ENCODE results near the gene GABBR2. TPM values are rescaled to one million over a fixed set of nuclear protein-coding genes. Genes with fewer than 3 reads are reported as not detected.

GABBR2 gene
- total and polyA plus RNA-seq, 9 of the 15 experiments (the other 6 are each of a cell fraction or from before 2014, with no cell fraction given): 0.15 to 1.9 (median 0.32) TPM

- TF ChIP-seq, protein P1, sequence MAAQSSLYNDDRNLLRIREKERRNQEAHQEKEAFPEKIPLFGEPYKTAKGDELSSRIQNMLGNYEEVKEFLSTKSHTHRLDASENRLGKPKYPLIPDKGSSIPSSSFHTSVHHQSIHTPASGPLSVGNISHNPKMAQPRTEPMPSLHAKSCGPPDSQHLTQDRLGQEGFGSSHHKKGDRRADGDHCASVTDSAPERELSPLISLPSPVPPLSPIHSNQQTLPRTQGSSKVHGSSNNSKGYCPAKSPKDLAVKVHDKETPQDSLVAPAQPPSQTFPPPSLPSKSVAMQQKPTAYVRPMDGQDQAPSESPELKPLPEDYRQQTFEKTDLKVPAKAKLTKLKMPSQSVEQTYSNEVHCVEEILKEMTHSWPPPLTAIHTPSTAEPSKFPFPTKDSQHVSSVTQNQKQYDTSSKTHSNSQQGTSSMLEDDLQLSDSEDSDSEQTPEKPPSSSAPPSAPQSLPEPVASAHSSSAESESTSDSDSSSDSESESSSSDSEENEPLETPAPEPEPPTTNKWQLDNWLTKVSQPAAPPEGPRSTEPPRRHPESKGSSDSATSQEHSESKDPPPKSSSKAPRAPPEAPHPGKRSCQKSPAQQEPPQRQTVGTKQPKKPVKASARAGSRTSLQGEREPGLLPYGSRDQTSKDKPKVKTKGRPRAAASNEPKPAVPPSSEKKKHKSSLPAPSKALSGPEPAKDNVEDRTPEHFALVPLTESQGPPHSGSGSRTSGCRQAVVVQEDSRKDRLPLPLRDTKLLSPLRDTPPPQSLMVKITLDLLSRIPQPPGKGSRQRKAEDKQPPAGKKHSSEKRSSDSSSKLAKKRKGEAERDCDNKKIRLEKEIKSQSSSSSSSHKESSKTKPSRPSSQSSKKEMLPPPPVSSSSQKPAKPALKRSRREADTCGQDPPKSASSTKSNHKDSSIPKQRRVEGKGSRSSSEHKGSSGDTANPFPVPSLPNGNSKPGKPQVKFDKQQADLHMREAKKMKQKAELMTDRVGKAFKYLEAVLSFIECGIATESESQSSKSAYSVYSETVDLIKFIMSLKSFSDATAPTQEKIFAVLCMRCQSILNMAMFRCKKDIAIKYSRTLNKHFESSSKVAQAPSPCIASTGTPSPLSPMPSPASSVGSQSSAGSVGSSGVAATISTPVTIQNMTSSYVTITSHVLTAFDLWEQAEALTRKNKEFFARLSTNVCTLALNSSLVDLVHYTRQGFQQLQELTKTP (IDR thresholded peaks at IDR 0.05; ENCODE audit: low read depth in 1 of 2, partially characterized antibody in 2 of 2): no peak
- no peak for TF ChIP-seq MECOM (CRISPR knock-in tag; IDR thresholded peaks at IDR 0.05)
- TF ChIP-seq, protein P2, sequence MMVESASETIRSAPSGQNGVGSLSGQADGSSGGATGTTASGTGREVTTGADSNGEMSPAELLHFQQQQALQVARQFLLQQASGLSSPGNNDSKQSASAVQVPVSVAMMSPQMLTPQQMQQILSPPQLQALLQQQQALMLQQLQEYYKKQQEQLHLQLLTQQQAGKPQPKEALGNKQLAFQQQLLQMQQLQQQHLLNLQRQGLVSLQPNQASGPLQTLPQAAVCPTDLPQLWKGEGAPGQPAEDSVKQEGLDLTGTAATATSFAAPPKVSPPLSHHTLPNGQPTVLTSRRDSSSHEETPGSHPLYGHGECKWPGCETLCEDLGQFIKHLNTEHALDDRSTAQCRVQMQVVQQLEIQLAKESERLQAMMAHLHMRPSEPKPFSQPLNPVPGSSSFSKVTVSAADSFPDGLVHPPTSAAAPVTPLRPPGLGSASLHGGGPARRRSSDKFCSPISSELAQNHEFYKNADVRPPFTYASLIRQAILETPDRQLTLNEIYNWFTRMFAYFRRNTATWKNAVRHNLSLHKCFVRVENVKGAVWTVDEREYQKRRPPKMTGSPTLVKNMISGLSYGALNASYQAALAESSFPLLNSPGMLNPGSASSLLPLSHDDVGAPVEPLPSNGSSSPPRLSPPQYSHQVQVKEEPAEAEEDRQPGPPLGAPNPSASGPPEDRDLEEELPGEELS (CRISPR knock-in tag; IDR thresholded peaks at IDR 0.05; ENCODE audit: borderline replicate concordance): no peak
- peak; percentile 70; the same call in 1 of the 2 replicates for TF ChIP-seq ATF3 (IDR thresholded peaks at IDR 0.05)
- no peak for TF ChIP-seq ATF3 (CRISPR knock-in tag; conservative IDR thresholded peaks at IDR 0.05)
- 0 out of 2 replicates have a peak, but pooled peaks have one; percentile 12 for TF ChIP-seq ZBTB40 (IDR thresholded peaks at IDR 0.05)
- no peak for TF ChIP-seq ZBTB40 (CRISPR knock-in tag; IDR thresholded peaks at IDR 0.05)
Measured at GRCh38 chr9:98333703-98334582, 374.8 kb downstream of the GABBR2 start (continued).

Measured in K562 (cell line).